CD4-positive, alpha-beta T cell treated with Interleukin-17A for 4 hours (primary cell): ENCODE measurements around the gene KCNT1.

Experiments used
- DNase-seq: peaks from one replicate; pipeline ENCODE4 v3.0.0-alpha.2; 2020; ENCODE audit warnings: mixed read lengths

The KCNT1 gene

DNA sequence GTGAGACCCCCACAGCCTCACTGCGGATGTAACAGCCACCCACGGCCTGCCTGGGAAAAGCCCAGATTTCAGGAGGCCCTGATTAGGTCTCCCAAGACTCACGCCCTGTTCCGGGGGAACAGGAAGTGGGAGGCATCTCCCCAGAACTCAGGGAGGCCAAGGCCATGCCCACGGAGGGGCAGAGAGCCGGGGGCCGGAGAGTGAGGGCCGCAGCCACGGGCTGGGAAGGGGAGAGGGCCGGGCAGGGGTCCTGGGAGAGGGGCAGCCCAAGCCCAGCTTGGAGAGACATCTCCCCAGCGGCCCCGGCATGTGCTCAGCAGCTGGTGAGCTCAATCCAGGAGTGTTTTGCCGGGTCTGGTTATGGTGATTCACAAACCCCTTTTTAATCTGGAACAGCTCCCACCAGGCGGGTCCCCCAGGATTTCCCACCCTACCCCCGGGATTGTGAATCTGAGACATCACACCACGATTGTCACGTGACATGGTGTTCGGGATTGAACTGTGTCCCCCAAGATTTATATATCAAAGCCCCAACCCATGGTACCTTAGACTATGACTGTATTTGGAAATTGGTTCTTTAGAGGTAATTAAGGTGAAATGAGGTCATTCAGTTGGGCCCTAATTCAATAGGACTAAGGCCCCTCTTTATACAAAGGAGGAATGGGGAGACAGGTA lies 26.6 kb downstream of the KCNT1 start:
- DNase-seq, result no peak

DNA sequence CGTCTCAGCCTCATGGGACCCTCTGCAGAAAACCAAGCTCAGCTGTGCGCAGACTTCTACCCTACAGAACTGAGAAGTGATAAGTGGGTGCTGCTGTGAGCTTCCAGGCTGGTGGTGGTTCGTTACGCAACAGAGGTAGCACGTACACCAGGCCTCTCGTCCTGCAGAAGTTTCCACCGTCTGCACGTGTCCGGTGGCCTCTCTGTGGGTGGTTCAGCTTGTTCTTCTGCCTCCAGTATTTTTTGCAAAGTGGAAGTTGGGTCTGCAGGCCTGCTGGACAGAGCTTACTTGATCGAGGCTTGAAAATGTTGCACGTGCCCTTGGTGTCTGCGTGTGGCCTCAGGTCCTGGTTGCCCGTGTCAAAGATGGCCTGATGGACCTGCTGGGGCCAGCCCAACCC lies 27.5 kb downstream of the KCNT1 start:
- DNase-seq, result no peak

DNA sequence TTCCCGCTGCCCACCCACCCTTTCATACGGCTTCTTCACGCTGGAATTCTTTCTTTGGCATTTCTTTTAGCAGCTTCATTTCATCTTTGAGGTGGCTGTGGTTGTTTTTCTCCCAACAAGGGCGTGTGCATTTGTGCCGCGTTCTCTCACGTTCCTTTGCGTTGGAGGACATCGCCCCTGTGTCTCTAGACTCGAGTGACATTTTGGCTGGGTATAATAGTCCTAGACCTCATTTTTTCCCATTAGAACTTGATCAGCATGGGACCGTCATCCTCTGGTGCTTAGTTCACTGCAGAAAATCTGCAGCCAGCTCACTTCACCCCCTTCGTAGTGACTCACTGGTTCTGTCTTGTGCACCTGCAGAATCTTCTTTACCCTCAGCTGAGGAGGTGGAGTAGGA lies 29.5 kb downstream of the KCNT1 start:
- no peak for DNase-seq

DNA sequence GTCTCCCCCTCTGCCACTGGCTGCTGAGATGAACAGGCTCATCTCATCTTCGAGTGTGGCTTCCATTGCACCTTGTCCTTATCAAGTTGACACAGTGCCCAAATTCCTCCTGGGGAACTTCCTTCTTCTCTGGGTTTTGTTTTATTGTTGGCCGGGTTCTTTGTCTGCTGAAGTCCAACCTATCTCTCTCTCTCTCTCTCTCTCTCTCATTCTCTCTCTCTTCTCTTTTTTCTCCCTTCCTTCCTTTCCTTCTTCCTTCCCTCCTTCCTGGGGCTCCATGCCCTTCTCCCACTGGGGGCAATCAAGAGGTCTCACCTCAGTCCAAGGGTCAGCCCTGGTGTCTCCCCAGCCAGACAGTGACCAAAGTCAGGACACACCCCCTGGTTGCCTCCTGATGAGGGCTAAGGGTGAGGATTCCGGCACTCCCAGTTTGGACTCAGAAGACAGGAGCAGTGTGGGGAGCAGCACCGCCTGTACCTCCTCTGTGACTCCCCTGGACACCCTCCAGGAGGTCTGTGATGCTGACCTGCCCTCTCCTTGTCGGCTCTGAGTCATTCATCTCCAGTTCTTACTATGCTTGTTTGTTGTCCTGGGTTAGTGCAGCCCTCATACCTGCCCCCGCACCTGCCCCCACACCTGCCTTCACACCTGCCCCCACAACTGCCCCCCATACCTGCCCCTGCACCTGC lies 30.7 kb downstream of the KCNT1 start:
- DNase-seq, result no peak

DNA sequence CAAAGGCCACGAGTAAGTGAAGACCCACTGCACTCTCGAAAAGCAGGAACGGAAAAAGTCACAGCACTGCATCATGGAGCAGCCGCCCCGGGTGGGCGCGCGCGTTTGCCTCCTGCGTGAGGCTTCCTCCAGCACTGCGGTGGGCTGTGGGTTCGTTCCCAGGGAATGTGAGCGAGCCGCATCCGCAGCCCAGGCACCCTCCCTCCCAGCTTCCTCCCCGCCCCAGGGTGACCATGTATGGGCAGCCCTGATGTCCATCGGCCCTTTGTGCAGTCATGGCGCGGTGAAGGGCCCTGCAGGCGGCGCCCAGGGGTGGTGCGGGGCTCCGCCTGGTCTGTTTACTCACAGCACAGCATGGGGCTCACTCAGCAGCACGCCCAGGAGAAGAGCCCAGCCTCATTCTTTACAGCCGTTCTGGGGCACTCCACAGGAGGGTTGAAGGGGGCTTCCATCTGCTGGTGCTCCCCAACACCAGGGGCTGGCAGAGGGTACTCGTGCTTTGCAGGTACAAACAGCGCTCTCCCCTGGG lies 32.7 kb downstream of the KCNT1 start:
- DNase-seq, result no peak

DNA sequence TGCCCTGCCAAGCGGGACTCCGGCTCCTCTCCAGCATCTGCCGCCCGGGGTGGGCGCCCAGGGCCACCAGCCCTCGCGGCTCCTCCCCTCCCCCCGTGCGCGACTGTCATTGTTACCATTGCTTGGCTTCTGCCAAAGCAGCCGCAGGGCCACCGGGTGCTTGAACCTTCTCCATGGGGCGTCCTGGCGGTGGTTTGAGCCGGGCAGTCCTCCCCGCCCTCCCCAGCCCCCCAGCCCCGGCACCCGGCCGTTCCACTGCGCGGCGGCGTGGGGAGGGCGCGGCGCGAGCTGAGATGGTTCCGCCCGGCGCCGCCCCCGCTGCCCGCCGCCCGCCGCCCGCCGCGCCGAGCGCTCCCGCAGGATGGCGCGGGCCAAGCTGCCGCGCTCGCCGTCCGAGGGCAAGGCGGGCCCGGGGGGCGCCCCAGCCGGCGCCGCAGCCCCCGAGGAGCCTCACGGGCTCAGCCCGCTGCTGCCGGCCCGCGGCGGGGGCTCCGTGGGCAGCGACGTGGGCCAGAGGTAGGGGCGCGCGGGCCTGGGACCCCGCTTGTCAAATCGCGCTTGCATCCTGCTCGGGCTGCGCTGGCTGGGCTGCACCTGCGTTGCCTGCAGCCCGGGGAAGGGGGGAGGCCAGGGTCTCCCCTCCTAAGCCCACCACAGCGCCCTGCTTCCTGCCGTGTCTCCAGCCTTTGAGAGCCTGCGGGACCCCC lies 34.4 kb downstream of the KCNT1 start:
- no peak for DNase-seq

DNA sequence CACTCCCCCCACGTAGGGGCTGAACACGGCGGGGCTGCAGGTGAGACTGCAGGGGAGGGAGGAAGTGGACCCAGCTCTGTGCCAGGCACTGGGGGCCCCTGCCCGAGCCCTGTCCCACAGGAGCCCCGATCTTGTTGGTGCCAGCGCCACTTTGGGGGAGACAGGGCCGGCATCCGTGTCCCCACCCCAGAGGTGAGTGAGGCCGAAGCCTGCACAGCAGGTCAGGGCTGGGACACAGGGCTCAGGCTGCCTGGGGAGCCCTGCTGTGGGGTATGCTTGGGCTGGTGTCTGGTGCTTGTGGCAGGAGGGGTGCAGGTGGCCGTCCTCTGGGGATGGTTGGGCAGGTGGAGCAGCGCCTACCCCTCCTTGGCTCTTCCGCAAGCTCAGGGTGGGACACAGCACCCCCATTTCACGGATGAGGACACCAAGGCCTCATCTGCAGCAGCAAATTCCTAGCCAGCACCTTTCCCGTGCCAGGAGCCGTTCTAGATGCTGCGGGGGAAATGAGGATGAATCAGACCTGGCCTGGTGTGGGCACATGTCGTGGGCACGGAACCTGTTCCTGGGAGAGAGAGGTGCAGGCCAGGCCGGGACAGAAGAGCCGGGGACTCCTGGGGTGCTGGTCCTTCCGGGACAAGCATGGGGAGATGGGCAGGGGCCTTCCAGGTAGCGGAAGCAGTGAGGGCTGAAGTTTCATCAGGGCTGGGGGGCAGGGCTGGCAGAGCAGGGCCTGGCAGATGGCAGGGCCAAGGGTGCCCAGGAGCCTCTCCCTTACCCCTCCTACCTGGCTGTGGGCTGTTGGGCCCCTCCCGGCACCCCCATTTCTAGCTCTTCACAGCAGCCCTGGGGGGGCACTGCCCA lies 35.2 kb downstream of the KCNT1 start:
- DNase-seq, result no peak

DNA sequence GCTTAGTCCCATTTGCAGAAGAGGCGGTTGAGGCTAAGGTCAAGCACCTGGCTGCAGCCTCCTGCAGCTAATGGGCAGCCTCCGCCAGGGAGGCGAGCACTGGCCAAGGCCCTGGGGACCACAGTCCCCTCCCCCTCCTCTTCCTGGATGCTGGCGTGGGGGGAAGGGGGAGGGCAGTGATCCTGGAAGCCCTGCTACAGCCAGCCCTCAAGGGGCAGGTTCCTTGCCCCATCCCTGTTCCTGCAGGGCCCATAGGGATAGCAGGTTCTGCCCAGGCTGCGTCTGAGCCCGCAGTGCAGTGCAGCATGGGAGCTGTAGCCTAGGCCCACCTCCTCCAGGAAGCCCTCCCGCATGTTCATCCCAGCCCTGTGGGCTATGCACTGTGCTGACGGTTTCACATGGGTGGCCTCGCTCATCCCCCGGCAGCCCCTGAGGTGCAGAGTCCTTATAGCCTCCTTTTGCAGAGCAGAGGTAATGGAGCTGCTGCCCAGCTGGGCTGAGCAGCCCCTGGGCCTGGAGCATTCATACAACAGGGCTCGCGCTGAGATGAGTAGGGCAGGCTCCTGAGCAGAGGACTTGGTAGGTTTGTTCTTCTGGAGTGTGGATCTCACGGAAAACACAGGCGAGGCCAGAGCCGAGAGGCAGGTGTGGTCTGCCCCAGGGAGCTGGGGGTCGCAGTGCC lies 36.0 kb downstream of the KCNT1 start:
- no peak for DNase-seq

DNA sequence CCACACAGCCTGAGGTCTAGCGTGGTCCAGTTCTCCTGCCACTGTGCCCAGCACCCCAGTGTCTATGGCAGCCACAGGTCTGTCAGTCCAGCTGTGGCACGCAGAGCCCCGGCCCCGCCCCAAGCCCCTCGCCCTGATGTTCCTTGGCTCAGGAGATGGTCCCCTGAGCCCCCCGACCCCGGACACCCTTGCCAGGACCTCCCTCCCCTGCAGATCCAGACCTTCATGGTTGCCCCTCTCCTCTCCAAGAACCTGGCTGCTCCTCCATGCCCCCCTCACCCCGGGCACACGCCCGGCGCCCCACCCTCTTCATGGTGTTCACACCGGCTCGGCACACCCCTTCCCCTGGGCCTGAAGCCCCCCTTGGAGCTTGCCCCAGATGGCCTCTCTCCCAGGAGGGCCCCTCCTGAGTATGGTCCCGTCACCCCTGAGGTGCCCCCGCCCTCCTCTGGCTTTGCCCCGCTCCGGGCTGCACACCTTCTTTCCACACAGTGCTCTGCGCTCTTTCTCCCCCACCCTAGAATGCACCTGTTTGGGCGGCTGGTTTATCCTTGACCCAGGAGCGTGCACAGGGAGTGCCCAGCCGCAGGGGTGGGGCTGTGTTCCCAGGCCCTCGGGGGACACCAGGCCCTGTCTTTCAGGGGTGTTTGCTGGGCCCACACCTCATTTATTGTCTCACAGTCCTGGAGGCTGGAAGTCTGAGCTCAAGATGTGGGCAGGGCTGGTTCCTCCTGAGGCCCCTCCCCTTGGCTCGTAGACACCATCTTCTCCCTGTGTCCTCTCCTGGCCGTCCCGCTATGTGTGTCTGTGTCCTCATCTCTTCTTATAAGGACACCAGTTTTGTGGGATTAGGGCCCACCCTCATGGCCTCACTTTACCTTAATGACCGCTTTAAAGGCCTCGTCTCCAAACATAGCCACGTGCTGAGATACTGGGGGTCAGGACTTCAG lies 37.6 kb downstream of the KCNT1 start:
- no peak for DNase-seq

DNA sequence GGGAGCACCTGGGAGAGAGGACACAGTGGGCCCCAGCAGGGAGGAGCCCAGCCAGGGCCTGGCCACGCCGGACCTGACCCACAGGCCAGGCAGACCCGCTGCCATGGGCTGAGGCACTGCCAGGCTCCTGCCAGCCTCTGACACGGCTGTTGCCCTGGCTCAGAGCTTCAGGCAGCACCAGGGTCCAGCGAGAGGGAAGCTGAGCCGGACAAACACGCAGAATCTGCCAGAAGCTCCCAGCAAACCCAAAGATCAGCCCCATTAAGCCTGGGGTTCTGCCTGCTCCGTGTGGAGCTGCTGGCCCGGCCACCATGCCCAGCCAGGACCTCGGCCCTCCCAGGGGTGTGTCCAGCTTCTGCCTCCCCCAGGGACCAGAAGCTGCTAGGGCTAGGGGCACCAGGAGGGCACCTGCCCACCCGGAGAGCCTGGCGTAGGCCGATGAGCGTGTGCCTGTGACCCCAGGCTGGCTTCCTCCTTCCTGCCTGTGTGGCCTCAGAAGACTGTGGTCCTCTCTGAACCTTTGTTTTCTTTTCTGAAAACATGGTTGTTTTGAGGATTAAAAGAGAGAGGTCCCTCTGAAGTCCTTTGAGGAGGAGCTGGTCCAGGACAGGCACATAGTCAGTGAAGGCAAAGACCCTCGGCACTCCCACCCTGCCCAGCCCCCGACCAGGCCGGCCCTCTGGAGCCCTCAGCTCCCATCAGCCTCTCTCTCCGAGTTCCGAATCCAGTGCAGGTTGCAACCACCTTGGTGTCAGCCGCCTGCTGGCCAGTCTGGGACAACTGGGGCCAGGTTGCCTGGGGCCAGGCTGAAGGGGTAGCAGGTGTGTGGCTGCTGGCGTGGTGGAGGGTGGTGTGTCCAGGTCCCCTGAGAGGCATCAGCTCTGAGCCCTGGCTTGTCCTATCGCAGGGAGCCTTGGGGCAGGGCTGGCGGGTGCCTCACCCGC lies 39.6 kb downstream of the KCNT1 start:
- no peak for DNase-seq

DNA sequence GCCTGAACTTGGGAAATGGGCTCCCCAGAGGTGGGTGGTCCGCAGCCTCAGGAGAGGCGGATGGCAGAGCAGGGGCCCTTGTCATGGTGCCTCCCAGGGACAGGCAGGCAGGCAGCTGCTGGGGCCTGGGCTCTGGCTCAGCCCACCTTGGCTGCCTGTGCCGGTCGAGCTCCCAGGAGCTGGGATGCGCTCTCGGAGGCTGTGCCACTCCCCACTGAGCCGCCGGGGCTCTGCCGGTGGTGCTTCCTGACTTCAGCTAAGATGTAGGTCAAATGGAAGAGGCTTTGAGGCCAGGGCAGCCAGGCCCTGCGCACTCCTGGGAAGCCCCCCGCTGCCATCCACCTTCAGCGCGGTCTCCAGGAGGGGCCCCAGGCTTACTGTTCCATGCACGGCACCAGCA lies 41.0 kb downstream of the KCNT1 start:
- no peak for DNase-seq

DNA sequence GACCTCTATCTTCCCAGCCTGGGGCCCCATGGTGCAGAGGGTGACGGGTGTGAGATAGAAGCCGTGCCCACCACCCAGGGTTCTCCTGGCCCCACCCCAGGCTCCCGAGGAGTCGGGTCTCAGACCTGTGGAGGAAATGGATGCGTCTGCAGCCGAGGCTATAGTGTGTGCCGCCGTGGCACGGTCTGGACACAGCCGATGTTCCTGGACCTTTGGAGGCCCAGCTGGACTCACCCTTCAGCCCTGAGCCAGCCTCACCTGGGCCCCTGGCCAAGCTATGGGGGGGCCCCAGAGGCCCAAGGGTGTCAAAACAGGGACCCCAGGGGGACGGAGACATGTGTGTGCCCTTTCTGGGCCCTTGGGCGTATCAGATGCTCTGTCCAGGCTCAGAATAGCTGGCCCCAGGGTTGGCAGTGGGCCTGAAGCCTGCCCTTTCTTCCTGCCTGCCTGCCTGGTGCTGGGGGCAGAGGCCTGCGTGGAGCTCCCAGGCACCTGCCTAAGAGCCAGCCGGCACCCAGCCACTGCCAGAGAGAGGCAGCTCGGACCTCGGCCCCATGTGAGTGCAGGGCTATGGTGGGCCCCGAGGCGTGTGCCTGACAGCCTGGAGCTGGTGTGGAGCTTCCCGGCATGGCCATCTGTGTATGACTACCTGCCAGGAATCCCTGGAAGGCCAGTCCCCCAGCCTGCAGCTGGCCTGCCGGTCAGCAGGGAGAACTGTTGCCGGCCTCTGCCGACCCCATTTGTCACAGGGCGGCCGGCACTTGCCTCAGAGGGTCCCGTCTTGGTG lies 41.8 kb downstream of the KCNT1 start:
- DNase-seq, result no peak

DNA sequence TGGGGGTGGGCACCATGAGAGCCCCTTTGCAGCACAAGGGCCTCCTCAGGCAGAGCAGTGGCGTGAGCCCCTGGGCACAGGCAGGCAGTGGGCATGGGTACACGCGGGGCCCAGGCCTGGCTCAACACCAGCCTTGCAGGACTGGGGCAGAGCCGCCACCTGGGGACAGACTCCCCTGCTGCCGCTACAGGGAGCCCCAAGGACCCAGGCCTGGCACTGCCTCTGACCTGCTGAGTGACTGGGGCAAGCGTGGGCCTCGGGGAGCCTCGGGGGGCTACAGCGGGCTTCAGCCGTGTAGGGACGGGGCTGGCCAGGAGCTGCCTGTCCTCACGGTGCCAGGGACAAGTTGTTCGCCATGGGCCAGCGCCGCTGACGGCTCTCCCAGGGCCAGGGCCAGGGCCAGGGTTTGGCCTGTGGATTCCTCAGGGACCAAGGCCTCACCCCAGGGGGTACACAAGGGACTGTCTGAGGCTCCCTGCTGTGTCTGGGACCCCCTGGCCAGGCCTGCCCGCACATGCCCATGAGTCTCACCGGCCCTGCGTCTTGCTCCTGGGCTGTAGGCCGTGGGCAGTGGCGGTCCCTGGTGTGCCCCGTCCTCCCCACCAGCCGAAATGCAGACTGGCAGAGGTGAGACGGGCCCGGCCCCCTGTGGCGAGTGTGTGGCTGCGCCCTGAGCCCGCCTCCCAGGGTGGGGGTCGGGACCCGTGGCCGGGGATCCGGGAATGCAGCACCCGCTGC lies 42.5 kb downstream of the KCNT1 start:
- DNase-seq, result no peak

DNA sequence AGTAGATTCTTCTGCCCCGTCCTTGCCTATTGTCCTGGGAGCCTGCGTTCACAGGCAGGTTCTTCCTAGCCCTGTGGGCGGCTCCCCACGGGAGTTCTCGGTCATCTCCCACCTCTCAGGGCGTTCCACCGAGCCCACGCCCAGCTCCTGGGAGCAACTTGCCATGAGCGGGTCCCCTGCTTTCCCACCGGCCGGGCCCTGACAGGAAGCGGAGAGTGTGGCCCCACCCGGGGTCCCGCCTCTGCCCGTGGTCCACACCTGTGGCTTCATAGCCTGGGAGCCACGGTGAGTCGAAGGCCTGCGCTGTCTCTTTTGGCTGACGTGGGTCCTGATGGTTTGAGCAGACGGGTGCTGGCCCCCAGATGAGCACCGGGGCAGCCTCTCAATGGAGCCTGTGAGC lies 43.2 kb downstream of the KCNT1 start:
- no peak for DNase-seq

DNA sequence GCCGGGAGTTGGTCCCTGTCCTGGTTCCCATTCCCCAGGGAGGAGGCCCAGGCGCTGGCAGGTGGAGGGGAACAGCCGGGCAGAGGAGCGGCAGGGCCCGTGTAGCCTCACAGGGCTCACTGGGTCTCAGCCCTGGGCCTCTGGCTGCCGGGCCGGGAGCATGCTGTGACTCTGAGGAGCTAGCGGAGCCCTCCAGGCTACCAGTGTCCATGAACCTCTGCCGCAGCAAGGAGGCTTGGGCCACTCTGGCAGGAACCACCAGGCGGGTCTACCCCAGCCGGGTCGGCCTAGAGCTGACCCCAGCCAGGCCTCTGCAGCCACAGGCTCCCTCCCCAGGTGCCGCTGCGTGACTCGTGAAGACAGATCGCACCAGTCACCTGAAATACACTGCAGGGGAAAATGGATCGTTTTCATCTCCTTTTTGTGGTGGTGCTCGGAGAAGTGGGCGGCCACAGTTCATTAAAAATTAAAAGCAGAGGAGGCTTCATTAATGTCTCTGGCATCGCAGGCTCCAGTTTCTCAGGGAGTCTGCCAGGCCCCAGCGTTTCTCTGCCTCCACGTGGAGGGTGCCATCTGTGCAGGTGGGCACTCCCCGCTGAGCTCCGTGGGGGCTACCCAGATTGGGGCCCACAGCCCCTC lies 43.8 kb downstream of the KCNT1 start:
- no peak for DNase-seq

DNA sequence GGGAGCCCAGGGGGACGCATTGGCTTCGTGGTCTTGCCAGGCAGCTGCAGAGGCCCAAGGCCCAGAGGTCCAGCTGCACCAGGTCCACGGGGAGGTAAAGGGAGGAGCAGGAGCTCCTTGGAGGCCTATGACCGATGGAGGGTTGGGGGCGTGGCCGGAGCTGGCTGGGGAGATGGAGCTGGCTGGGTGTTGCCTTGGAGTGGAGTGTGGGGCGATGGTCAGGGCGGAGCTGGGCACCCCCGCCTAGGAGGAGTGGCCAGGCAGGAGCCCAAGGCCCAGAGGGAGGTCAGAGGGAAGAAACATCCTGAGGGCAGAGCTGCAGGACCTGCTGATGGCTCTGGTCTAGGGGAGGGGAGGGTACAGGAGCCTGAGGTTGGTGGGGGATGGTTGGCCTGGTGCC lies 44.6 kb downstream of the KCNT1 start:
- DNase-seq, result no peak

DNA sequence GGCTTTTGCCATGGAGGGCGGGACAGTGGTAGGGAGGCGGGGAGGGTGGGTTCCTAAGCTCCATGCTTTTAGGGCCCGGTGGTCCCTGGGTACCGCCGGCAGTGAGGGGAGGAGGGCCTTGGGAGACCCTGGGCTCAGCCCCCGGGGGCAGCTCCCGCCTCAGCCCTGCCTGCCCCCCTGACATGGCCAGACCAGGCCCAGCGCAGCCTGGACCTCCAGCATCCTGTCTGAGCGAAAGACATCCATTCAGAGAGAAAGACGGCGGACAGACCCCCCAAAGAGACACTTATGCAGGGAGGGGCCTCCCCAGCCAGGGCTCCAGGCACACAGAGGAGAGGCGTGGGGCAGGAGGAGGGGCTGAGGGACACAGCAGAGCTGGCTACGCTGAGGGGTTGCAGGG lies 45.3 kb downstream of the KCNT1 start:
- no peak for DNase-seq

DNA sequence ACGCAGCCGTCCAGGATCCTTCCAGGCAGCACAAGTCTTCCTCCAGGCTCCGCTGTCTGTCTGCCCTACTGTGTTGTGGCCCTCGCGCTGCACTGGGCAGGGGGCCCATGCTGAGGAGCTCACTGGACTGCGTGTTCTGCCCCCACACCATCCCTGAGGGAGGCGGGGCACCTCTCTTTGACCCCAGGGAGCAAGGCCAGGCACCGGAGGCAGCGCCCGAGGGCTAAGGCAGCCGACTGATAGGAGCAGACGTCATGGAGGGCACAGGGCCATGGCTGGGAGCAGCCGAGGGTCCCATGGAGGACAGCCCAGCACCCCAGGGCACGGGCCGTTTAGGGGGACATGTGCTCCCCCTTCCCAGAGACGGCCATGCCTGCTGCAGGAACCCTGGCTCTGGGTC lies 46.7 kb downstream of the KCNT1 start:
- no peak for DNase-seq
